ENCODE measurements around the gene CNPPD1.

CNPPD1 gene

GRCh38 chr2:219178377-219179175, 1.9 kb upstream of the CNPPD1 start:
- peak in 1 of 2 donors; percentile 54 for DNase-seq

- peak; percentile 90 to 91 for DNase-seq
Measured at GRCh38 chr2:219177552-219178376, 1.0 kb upstream of the CNPPD1 start, which contains the start of gene RETREG2. RETREG2 (plus strand) TSS chr2:219178275; CDS start chr2:219178353, 78 bp downstream.

- DNase-seq: peak; percentile 20 to 59
Measured at GRCh38 chr2:219175928-219176817, 552 bp downstream of the CNPPD1 start.

- no peak for DNase-seq
Measured at GRCh38 chr2:219175486-219175885, 1.2 kb downstream of the CNPPD1 start.

GRCh38 chr2:219174801-219175200, 1.9 kb downstream of the CNPPD1 start:
- DNase-seq: no peak

GRCh38 chr2:219174146-219174545, 2.6 kb downstream of the CNPPD1 start:
- no peak for DNase-seq

GRCh38 chr2:219173176-219173575, 3.5 kb downstream of the CNPPD1 start:
- no peak for DNase-seq

- no peak for DNase-seq
Measured at GRCh38 chr2:219172231-219173154, 4.2 kb downstream of the CNPPD1 start.

- peak; percentile 26 to 67 for DNase-seq
Measured at GRCh38 chr2:219171231-219171651, 5.5 kb downstream of the CNPPD1 start.

GRCh38 chr2:219169930-219170654, 6.6 kb downstream of the CNPPD1 start, which contains the start of gene SLC23A3:
SLC23A3 (minus strand) TSS chr2:219170029; CDS start chr2:219169984, 45 bp downstream.
- no peak for DNase-seq

GRCh38 chr2:219168932-219169331, 7.8 kb downstream of the CNPPD1 start:
- no peak for DNase-seq

- no peak for DNase-seq
Measured at GRCh38 chr2:219168526-219168925, 8.2 kb downstream of the CNPPD1 start.

- no peak for DNase-seq
Measured at GRCh38 chr2:219167997-219168396, 8.7 kb downstream of the CNPPD1 start.

- no peak for DNase-seq
Measured at GRCh38 chr2:219165058-219165911, 11.4 kb downstream of the CNPPD1 start.

GRCh38 chr2:219163156-219163555, 13.6 kb downstream of the CNPPD1 start:
- no peak for DNase-seq

- no peak for DNase-seq
Measured at GRCh38 chr2:219161097-219161496, 15.6 kb downstream of the CNPPD1 start.

- DNase-seq: peak; percentile 93 to 95
Measured at GRCh38 chr2:219160186-219161017, 16.3 kb downstream of the CNPPD1 start, which contains the start of gene NHEJ1. NHEJ1 (minus strand) TSS chr2:219160815; CDS start chr2:219158362, 2,453 bp downstream.

GRCh38 chr2:219159771-219160185, 16.9 kb downstream of the CNPPD1 start:
- no peak for DNase-seq

GRCh38 chr2:219158586-219158985, 18.1 kb downstream of the CNPPD1 start:
- DNase-seq: no peak

Data from CD4-positive, alpha-beta T cell treated with Interferon alpha-2 for 1 hour (primary cell).